PFSK-1 (cell line): Measurements from ENCODE around the gene PAX1.

Experiments used
- FOXP2 ChIP-seq: optimal IDR thresholded peaks from 2 replicates; pipeline ENCODE3; 2011; ENCODE audit warnings: borderline replicate concordance, control low read depth, inconsistent platforms; ENCODE audit not compliant: insufficient read depth; ENCODE audit errors: extremely low read length, extremely low read depth
- POLR2AphosphoS5 ChIP-seq: IDR thresholded peaks from 2 replicates; pipeline ENCODE4 v1.6.1; 2012; ENCODE audit warnings: low read depth, mild to moderate bottlenecking, control low read depth, low read length, moderate library complexity
- SIN3A ChIP-seq: IDR thresholded peaks from 2 replicates; pipeline ENCODE4 v1.6.1; 2012; ENCODE audit warnings: mild to moderate bottlenecking, low read length, moderate library complexity, borderline replicate concordance; ENCODE audit not compliant: insufficient read depth
- TAF1 ChIP-seq: IDR thresholded peaks from 2 replicates; pipeline ENCODE4 v1.6.1; 2012; ENCODE audit warnings: low read length, control low read depth, borderline replicate concordance; ENCODE audit not compliant: insufficient read depth
- TF ChIP-seq, protein P1 (sequence below), 2 experiments: IDR thresholded peaks; 2 replicates each; pipeline versions ENCODE4 v1.6.1 to v1.8.0; 2011 to 2012; ENCODE audit warnings: low read depth in 2 of 2, low read length in 2 of 2, control low read depth in 1 of 2, inconsistent platforms in 1 of 2, mild to moderate bottlenecking in 1 of 2, moderate library complexity in 1 of 2; ENCODE audit not compliant: insufficient read depth in 1 of 2

The PAX1 gene

DNA sequence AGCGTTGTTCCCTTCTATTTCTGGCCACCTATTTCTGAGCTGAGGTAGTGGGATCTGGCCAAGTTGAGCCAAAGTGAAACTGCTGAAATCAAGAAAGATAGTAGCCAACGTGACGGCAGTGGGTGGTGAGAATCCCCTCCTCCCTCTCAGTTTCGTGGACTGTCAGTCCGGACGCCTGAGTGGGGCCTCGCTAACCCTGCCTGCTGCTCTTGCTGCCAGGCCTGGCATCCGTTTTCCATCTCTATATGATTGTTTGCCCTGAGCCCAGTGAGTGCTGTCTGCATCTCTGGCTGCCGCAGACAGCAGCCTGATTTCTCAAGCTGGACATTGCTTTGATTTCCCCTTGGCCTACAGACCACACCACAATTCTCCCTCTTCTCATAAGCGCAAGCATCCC, 23.5 kb upstream of the PAX1 start:
- TF ChIP-seq FOXP2 (no peak), TAF1 (no peak), POLR2AphosphoS5 (no peak), SIN3A (no peak)
- TF ChIP-seq, protein P1, sequence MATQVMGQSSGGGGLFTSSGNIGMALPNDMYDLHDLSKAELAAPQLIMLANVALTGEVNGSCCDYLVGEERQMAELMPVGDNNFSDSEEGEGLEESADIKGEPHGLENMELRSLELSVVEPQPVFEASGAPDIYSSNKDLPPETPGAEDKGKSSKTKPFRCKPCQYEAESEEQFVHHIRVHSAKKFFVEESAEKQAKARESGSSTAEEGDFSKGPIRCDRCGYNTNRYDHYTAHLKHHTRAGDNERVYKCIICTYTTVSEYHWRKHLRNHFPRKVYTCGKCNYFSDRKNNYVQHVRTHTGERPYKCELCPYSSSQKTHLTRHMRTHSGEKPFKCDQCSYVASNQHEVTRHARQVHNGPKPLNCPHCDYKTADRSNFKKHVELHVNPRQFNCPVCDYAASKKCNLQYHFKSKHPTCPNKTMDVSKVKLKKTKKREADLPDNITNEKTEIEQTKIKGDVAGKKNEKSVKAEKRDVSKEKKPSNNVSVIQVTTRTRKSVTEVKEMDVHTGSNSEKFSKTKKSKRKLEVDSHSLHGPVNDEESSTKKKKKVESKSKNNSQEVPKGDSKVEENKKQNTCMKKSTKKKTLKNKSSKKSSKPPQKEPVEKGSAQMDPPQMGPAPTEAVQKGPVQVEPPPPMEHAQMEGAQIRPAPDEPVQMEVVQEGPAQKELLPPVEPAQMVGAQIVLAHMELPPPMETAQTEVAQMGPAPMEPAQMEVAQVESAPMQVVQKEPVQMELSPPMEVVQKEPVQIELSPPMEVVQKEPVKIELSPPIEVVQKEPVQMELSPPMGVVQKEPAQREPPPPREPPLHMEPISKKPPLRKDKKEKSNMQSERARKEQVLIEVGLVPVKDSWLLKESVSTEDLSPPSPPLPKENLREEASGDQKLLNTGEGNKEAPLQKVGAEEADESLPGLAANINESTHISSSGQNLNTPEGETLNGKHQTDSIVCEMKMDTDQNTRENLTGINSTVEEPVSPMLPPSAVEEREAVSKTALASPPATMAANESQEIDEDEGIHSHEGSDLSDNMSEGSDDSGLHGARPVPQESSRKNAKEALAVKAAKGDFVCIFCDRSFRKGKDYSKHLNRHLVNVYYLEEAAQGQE (IDR thresholded peaks at IDR 0.05; ENCODE audit: insufficient read depth in 1 of 2, low read depth in 2 of 2, low read length in 2 of 2): no peak

DNA sequence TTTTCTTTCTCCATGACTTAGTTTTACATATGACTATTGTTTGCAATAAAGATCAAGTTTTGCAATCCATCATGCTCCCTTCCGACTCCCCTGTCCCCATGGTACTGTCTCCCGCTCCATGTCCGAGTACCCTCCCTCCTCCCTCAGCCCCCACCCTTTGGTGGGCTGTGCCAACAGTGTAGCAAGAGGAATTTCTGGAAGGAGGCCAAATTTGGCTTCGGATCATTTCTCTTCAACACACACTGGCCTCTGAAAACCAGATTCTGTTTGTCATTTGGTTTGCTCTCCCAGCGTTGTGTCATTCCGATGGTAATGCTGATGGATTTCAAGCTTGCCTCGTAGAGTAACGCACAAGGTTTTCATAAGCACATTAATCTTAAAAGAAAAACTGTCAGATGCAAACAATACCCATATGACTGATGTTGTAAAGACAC, 22.9 kb upstream of the PAX1 start:
- TF ChIP-seq FOXP2 (no peak), POLR2AphosphoS5 (no peak), SIN3A (no peak), TAF1 (no peak)
- TF ChIP-seq, protein P1 (IDR thresholded peaks at IDR 0.05; ENCODE audit: insufficient read depth in 1 of 2, low read depth in 2 of 2, low read length in 2 of 2): no peak

DNA sequence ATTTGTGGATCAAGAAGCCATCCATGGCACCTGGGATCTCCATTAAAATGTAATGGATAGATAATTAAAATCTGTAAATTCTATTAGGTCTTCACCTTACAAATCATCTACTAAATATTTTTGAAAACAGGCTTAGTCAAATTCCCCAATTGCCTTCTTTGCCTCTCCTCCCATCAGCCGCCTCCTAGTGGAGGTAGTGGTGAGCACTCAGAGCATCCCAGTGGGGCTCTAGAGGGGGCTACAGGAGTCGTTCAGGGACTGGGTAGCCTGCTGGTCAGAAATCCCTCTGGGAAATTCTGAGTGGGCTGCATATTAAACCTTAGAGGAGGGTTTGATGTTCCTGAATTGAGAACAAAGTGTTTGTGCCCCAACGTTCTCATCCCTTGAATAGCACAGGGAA, 20.8 kb upstream of the PAX1 start:
- TF ChIP-seq FOXP2: no peak

DNA sequence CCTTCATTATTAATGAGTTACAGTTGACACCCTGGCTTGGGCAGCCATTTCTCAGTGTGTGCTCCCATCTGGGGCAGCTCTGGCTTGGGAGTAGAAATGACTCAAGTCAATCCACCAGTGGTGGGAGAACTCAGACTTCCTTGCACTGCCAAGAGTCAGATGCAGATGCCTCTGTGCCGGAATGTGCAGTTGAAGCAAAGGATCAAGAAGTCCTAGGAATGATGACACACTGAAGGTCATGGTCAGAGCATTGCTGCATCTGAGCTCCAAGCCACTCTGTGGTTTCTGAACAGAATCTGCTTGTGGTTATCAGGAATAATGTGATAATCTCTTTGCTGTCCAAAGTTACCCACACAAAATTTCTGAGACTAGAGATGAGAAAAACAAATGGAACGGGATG, 19.5 kb upstream of the PAX1 start:
- TF ChIP-seq POLR2AphosphoS5: no peak
- no peak for TF ChIP-seq SIN3A
- TF ChIP-seq FOXP2: no peak
- TF ChIP-seq, protein P1 (IDR thresholded peaks at IDR 0.05; ENCODE audit: insufficient read depth in 1 of 2, low read depth in 2 of 2, low read length in 2 of 2): no peak
- no peak for TF ChIP-seq TAF1

DNA sequence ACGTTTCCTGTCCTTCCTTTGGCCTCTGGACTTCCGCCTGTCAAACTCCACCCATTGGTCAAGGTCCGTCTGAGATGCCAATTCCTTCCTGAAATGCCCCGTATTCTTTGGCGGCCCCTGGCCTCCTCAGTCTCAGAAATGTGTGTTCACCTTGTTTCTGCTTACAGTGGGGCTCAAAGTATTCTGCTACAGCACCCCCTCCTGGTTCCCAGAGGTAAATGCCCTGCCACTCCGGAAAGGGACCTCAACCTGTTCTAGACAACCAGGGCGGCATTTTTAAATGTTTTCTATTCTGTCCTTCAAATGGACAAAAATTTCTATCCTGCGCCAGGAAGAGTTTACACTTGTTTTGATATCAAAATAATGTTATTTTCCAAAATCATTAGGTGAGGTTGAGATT, 12.1 kb upstream of the PAX1 start:
- no peak for TF ChIP-seq SIN3A
- no peak for TF ChIP-seq FOXP2
- TF ChIP-seq TAF1: no peak
- TF ChIP-seq, protein P1 (IDR thresholded peaks at IDR 0.05; ENCODE audit: insufficient read depth in 1 of 2, low read depth in 2 of 2, low read length in 2 of 2): no peak
- no peak for TF ChIP-seq POLR2AphosphoS5

DNA sequence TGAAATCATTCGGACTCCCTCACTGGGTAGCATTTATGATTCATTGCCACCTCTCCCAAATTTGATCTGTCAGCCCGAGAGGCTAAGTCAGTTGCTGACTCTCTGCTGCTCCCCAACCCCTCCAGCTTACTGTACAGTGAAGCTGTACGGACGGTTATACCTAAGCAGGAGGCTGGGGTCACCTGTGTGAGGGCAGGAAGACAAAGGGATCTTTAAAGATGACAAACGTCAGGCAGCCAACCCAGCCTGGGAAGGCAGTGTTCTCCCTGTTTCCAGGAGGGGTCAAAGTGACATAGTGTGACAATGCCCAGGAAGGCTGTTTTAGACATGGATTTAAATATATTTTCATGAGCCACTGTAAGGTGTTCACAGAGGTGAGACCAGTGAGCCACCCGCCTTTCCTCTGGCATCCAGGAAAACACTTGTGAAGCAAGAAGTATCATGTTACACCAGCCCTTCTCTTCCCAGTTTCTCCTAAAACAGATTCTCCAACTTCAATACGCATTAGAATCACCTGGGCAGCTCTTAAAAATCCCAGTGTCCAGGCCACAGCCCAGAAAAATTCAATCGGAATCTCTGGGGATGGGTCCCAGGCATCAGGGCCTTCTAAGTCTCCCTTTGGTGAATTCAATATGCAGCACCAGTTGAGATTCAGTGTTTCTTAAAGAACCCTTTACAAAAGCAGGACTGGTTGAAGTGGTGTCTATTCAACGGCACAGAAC, 6.8 kb upstream of the PAX1 start:
- TF ChIP-seq POLR2AphosphoS5 (no peak), SIN3A (no peak), TAF1 (no peak)
